Activated naive CD8-positive, alpha-beta T cell treated with anti-CD3 and anti-CD28 coated beads, Interleukin-2, amount 10 ng/mL, durations not matched to agents 7 days and 5 days (primary cell): ENCODE measurements around the gene POMT1. TPM values are rescaled to one million over a fixed set of nuclear protein-coding genes. Genes with fewer than 3 reads are reported as not detected.
A peak's percentile ranks its signal among the peaks of the same experiment; 100 is the strongest.
"Not testable (repeated sequence)": the region's sequence is repeated elsewhere in the genome, so short reads cannot be mapped to it uniquely, and the experiment has no call there.

Experiments
- ATAC-seq: fragments of 150-1000 bp; cut with Tn5 transposase; one replicate; pipeline ENCODE4 v1.10.0; 2021; ENCODE audit warnings: low read depth, moderate library complexity
- POLR2A ChIA-PET: fragments of 350-600 bp; sonication (Branson Sonifier 250); formaldehyde crosslinking; loops from one replicate; lab custom pipeline; 2021; ENCODE audit warnings: antibody characterized with exemption; lab: Charles Lee
- DNase-seq: peaks from one replicate; pipeline ENCODE4 v3.0.0; 2021
- H3K27ac Mint-ChIP-seq: one replicate; pipeline ENCODE4 v1.8.0; 2022; ENCODE audit warnings: mild to moderate bottlenecking, mixed read lengths
- H3K27me3 Mint-ChIP-seq: one replicate; pipeline ENCODE4 v1.8.0; 2022; ENCODE audit warnings: mild to moderate bottlenecking, moderate library complexity, mixed read lengths
- H3K36me3 Mint-ChIP-seq: one replicate; pipeline ENCODE4 v1.8.0; 2021; ENCODE audit warnings: mild to moderate bottlenecking, mixed read lengths
- H3K4me1 Mint-ChIP-seq: one replicate; pipeline ENCODE4 v1.8.0; 2021; ENCODE audit warnings: mixed read lengths
- H3K4me3 Mint-ChIP-seq: one replicate; pipeline ENCODE4 v1.8.0; 2022; ENCODE audit warnings: mild to moderate bottlenecking, moderate library complexity, mixed read lengths
- H3K9me3 Mint-ChIP-seq: one replicate; pipeline ENCODE4 v1.8.0; 2021; ENCODE audit warnings: mixed read lengths
- total RNA-seq, 2 experiments: library from RNA; stranded (reverse); gene quantifications; one replicate each; pipeline ENCODE4 v1.2.3, GENCODE V29; 2021

The POMT1 gene
- 10 to 100 TPM; 44.0 to 51.4 TPM for total RNA-seq

- H3K27ac Mint-ChIP-seq = peak within 1 kb of the TSS; percentile 90
- H3K9me3 Mint-ChIP-seq = no peaks in the 10 kb centered on the region
- peaks cover 44% of the 10 kb centered on the region for H3K4me1 Mint-ChIP-seq
- H3K36me3 Mint-ChIP-seq = peaks cover 8% of the 10 kb centered on the region
- POLR2A ChIA-PET = interaction anchor here (0.9 to 1.8 kb wide), 6 partner anchors 9 to 240 kb away, joined by 3 to 7 read pairs (median 4); no protein-coding TSS in a partner anchor
- ATAC-seq (peak; percentile 69), DNase-seq (peak; percentile 92)
- no peaks in the 10 kb centered on the region for H3K27me3 Mint-ChIP-seq
- peak within 1 kb of the TSS; percentile 99 for H3K4me3 Mint-ChIP-seq
Observed at GRCh38 chr9:131502781-131503625, at the start of gene POMT1. Gene POMT1 (plus strand): TSS chr9:131502918. CDS start chr9:131504219, 1,301 bp downstream.

DNA sequence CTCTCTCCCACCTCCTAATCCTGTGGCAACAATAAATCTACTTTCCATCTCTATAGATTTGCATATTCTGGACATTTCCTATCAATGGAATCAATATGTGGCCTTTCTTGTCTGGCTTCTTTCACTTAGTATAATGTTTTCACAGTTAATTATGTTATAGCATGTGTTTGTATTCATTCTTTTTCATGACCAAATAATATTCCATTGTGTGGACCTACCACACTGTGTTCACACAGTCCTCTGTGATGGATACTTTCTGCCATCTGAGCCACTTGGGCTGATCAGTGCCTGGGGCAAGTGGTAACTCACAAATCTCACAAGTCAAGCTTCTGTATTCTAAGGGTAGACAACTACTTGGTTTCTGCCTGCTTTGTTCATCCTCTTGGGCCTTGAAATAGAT, 48.7 kb upstream of the POMT1 start:
- POLR2A ChIA-PET = no interaction called here
- Mint-ChIP-seq H3K27ac (no peak overlapping the region), H3K4me1 (peaks cover 6% of the 10 kb centered on the region), H3K9me3 (no peaks in the 10 kb centered on the region), H3K36me3 (peaks cover 50% of the 10 kb centered on the region), H3K4me3 (no peak overlapping the region), H3K27me3 (no peaks in the 10 kb centered on the region)
- no peak for DNase-seq
- ATAC-seq = no peak

DNA sequence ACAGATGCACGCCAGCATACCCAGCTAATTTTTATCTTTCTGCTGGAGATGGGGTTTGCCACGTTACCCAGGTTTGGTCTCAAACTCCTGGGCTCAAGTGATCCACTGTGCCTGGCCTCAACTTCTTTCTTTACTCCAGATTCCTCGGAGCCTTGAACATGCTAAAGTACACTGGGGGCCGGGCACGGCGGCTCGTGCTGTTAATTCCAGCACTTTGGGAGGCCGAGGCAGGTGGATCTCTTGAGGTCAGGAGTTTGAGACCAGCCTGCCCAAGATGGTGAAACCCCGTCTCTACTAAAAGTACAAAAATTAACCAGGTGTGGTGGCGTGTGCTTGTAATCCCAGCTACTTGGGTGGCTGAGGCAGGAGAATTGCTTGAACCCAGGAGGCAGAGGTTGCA, 47.1 kb upstream of the POMT1 start:
- peaks cover 45% of the 10 kb centered on the region for H3K36me3 Mint-ChIP-seq
- H3K27ac Mint-ChIP-seq, H3K9me3 Mint-ChIP-seq, H3K27me3 Mint-ChIP-seq, ATAC-seq, DNase-seq, H3K4me3 Mint-ChIP-seq: not testable (repeated sequence)
- POLR2A ChIA-PET = interaction anchor here (0.7 kb wide), 1 partner anchor 44 kb away, joined by 6 read pairs; no protein-coding TSS in a partner anchor
- H3K4me1 Mint-ChIP-seq = peaks cover 11% of the 10 kb centered on the region

DNA sequence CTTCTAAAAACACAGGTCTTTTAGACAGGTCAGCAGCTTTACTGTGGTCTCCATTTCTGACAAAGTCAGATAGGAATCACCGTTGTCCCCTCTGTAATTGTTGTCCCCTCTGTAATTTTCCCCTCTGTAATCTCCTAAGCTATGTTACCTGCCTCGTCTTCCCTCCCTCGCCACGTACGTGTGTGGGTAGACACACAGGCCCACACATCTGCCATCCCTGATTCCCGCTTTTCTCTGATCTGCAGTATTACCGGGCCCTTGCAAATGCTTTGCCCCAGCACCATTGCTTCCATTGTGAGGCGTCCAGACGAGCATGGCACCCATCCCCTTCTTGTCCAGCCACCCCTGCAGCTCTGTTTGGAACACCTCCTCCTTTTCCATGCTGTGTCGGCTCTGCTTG, 45.0 kb upstream of the POMT1 start:
- no peaks in the 10 kb centered on the region for H3K9me3 Mint-ChIP-seq
- peaks cover 12% of the 10 kb centered on the region for H3K4me1 Mint-ChIP-seq
- no peak overlapping the region for H3K4me3 Mint-ChIP-seq
- no peaks in the 10 kb centered on the region for H3K27me3 Mint-ChIP-seq
- DNase-seq (no peak), ATAC-seq (no peak)
- H3K36me3 Mint-ChIP-seq = peaks cover 38% of the 10 kb centered on the region
- POLR2A ChIA-PET = no interaction called here
- no peak overlapping the region for H3K27ac Mint-ChIP-seq

DNA sequence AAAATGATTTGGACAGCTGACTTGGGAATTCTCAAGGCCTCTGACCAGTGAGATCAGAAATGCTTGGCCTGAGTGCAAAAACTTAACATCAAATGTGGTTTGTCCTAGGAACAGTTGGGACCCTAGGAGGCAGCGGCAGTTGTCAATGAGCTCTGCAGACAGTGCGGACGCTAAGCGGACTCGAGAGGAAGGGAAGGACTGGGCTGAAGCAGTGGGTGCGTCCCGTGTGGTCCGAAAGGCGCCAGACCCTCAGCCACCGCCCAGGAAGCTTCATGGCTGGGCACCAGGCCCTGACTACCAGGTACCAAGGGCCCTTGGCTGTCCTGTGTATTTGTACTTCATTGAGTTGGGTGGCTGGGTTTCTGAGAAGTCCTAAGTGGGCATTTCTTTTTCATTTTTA, 43.7 kb upstream of the POMT1 start:
- H3K27ac Mint-ChIP-seq = no peak overlapping the region
- POLR2A ChIA-PET = no interaction called here

DNA sequence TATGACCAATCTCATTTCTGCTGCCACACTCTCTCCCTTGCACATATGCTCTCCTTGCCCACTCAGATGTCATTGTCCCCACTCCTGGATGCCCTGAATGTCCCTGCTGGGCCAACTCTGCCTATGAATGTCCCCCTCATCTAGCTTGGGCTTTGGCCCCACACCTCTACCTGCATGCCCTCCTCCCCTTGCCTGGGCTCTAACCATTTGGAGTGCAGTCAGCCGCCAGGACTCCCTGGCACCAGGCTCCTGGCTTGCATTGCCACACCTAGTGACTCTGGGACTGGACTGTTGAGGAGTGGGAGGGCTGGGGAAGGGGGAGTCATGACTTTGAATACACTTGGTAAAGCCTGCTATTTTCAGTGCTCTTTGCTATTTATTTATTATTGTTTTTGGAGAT, 41.6 kb upstream of the POMT1 start:
- DNase-seq (no peak), ATAC-seq (no peak)
- Mint-ChIP-seq H3K4me1 (peaks cover 9% of the 10 kb centered on the region), H3K4me3 (no peak overlapping the region), H3K27me3 (no peaks in the 10 kb centered on the region), H3K36me3 (peaks cover 38% of the 10 kb centered on the region), H3K9me3 (no peaks in the 10 kb centered on the region), H3K27ac (peak overlapping the region; percentile 59)
- POLR2A ChIA-PET = no interaction called here

More for the DNA sequence above, 43.7 kb upstream of the POMT1 start:
- Mint-ChIP-seq H3K4me3 (no peak overlapping the region), H3K9me3 (no peaks in the 10 kb centered on the region), H3K36me3 (peaks cover 33% of the 10 kb centered on the region), H3K27me3 (no peaks in the 10 kb centered on the region), H3K4me1 (peaks cover 9% of the 10 kb centered on the region)
- DNase-seq (no peak), ATAC-seq (no peak)

GRCh38 chr9:131464354-131465000, 38.2 kb upstream of the POMT1 start:
- Mint-ChIP-seq H3K9me3 (no peaks in the 10 kb centered on the region), H3K4me1 (peaks cover 9% of the 10 kb centered on the region), H3K36me3 (peaks cover 39% of the 10 kb centered on the region), H3K4me3 (no peak overlapping the region), H3K27ac (no peak overlapping the region), H3K27me3 (no peaks in the 10 kb centered on the region)
- ATAC-seq (no peak), DNase-seq (peak; percentile 19)
- POLR2A ChIA-PET = no interaction called here

DNA sequence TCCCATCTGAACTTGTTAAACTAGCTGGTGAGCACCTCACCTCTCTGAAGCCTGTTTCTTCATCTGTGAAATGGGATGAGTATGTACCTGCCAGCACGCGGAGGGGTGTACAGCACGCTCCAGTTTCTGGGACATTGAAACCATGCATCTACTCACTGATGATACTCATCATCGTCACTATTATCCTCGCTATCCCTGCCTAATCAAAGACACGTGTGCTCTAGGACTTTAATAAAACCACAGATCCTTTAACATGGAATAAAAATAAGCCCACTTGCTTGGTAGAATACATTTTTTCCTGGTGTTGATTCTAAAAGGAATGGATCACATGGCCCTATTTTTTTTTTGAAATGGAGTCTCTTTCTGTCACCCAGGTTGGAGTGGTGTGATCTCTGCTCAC, 37.3 kb upstream of the POMT1 start:
- no peaks in the 10 kb centered on the region for H3K27me3 Mint-ChIP-seq
- POLR2A ChIA-PET = no interaction called here
- H3K9me3 Mint-ChIP-seq = no peaks in the 10 kb centered on the region
- H3K4me1 Mint-ChIP-seq = peaks cover 4% of the 10 kb centered on the region
- no peak overlapping the region for H3K4me3 Mint-ChIP-seq
- ATAC-seq = no peak
- no peak overlapping the region for H3K27ac Mint-ChIP-seq
- no peak for DNase-seq
- H3K36me3 Mint-ChIP-seq = peaks cover 43% of the 10 kb centered on the region

- Mint-ChIP-seq H3K27me3 (no peaks in the 10 kb centered on the region), H3K4me3 (no peak overlapping the region), H3K9me3 (no peaks in the 10 kb centered on the region), H3K36me3 (peaks cover 45% of the 10 kb centered on the region), H3K27ac (no peak overlapping the region), H3K4me1 (peaks cover 2% of the 10 kb centered on the region)
- ATAC-seq = no peak
- POLR2A ChIA-PET = no interaction called here
- peak; percentile 11 for DNase-seq
Observed at GRCh38 chr9:131467214-131467935, 35.3 kb upstream of the POMT1 start.

GRCh38 chr9:131468031-131468430, 34.7 kb upstream of the POMT1 start:
- Mint-ChIP-seq H3K9me3 (no peaks in the 10 kb centered on the region), H3K27ac (no peak overlapping the region), H3K4me3 (no peak overlapping the region), H3K4me1 (peaks cover 2% of the 10 kb centered on the region), H3K36me3 (peaks cover 47% of the 10 kb centered on the region), H3K27me3 (no peaks in the 10 kb centered on the region)
- DNase-seq (peak; percentile 10), ATAC-seq (no peak)
- POLR2A ChIA-PET = no interaction called here

- Mint-ChIP-seq H3K4me3 (no peak overlapping the region), H3K36me3 (peaks cover 49% of the 10 kb centered on the region), H3K27me3 (no peaks in the 10 kb centered on the region), H3K4me1 (peaks cover 2% of the 10 kb centered on the region), H3K27ac (no peak overlapping the region), H3K9me3 (no peaks in the 10 kb centered on the region)
- DNase-seq (peak; percentile 17), ATAC-seq (no peak)
- POLR2A ChIA-PET = no interaction called here
Observed at GRCh38 chr9:131469356-131469755, 33.4 kb upstream of the POMT1 start.

DNA sequence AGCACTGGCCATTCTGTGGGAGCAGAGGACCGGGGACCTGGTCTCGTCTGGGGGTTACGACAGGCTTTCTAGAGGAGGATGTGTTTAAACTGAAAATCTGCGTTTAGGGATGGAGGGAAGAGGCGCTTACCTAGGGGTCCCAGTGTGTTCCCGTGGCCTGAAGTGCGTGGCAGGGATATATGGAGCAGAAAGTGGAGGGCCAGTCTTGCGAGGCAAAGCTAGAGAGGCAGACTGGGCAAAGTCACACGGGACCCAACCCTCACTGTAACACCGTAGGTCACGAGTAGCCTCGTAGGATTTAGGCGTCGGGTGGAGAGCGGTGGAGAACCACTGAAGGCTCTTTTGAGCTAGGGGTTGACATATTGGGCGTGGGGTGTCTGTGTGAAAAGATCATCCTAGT, 32.8 kb upstream of the POMT1 start:
- H3K9me3 Mint-ChIP-seq = no peaks in the 10 kb centered on the region
- H3K36me3 Mint-ChIP-seq = peaks cover 46% of the 10 kb centered on the region
- H3K27me3 Mint-ChIP-seq = no peaks in the 10 kb centered on the region
- POLR2A ChIA-PET = no interaction called here
- no peak for ATAC-seq
- peak; percentile 11 for DNase-seq
- peak overlapping the region; percentile 43 for H3K27ac Mint-ChIP-seq
- peaks cover 2% of the 10 kb centered on the region for H3K4me1 Mint-ChIP-seq
- no peak overlapping the region for H3K4me3 Mint-ChIP-seq

GRCh38 chr9:131470581-131470991, 32.1 kb upstream of the POMT1 start:
- peaks cover 42% of the 10 kb centered on the region for H3K36me3 Mint-ChIP-seq
- no peaks in the 10 kb centered on the region for H3K27me3 Mint-ChIP-seq

More at GRCh38 chr9:131470581-131470991, 32.1 kb upstream of the POMT1 start:
- no peak overlapping the region for H3K4me3 Mint-ChIP-seq
- ATAC-seq (no peak), DNase-seq (peak; percentile 20)
- H3K9me3 Mint-ChIP-seq = no peaks in the 10 kb centered on the region
- H3K27ac Mint-ChIP-seq = no peak overlapping the region
- POLR2A ChIA-PET = no interaction called here
- peaks cover 2% of the 10 kb centered on the region for H3K4me1 Mint-ChIP-seq
